ENCODE measurements around the gene TRAF6.

GRCh38 chr11:36510594-36510942, 496 bp upstream of the TRAF6 start:
- TF ChIP-seq POLR2A (IDR thresholded peaks at IDR 0.05) (no peak), CTCF (IDR thresholded peaks at IDR 0.05) (no peak)

All from body of pancreas (tissue), 4 donors.